ENCODE measurements around the gene KRT32. TPM values are rescaled to one million over a fixed set of nuclear protein-coding genes. Genes with fewer than 3 reads are reported as not detected.

The KRT32 gene
- total RNA-seq, 2 experiments from 2014 or later = not detected

GRCh38 chr17:41511116-41511515 is 43.9 kb upstream of the KRT32 start:
- Mint-ChIP-seq H3K27me3 (peaks cover 6% of the 10 kb centered on the region), H3K27ac (no peak overlapping the region), H3K36me3 (ENCODE audit: low read depth) (no peaks in the 10 kb centered on the region), H3K9me3 (no peaks in the 10 kb centered on the region), H3K4me3 (no peak overlapping the region), H3K4me1 (ENCODE audit: low read depth) (no peaks in the 10 kb centered on the region)
- CTCF ChIA-PET = no interaction called here
- POLR2A ChIA-PET = no interaction called here
- intact Hi-C loops (cut with DNase I, micrococcal nuclease) = no loop called here
- Histone ChIP-seq H3K9me3 (ENCODE audit: control insufficient read depth in 1 of 2, insufficient read depth in 1 of 2, low read length in 2 of 2) (no peaks in the 10 kb centered on the region), H3K4me1 (ENCODE audit: insufficient read depth, low read length) (no peaks in the 10 kb centered on the region), H3K27ac (ENCODE audit: low read depth in 1 of 2, low read length in 2 of 2) (no peak overlapping the region), H3K27me3 (ENCODE audit: control insufficient read depth in 1 of 2, insufficient read depth in 2 of 2, low read length in 2 of 2) (peaks cover 0 to 5% of the 10 kb centered on the region in 2 experiments), H3K36me3 (ENCODE audit: insufficient read depth, low read length) (no peaks in the 10 kb centered on the region), H3K4me3 (ENCODE audit: low read length) (no peak overlapping the region)
- ATAC-seq (ENCODE audit: poor library complexity) (no peak), DNase-seq (no peak)
- no peak for TF ChIP-seq CTCF (IDR thresholded peaks at IDR 0.05)

GRCh38 chr17:41510251-41511065 is 43.3 kb upstream of the KRT32 start:
- Histone ChIP-seq H3K27ac (ENCODE audit: low read depth in 1 of 2, low read length in 2 of 2) (no peak overlapping the region), H3K4me1 (ENCODE audit: insufficient read depth, low read length) (no peaks in the 10 kb centered on the region), H3K36me3 (ENCODE audit: insufficient read depth, low read length) (no peaks in the 10 kb centered on the region), H3K27me3 (ENCODE audit: control insufficient read depth in 1 of 2, insufficient read depth in 2 of 2, low read length in 2 of 2) (peaks cover 0 to 2% of the 10 kb centered on the region in 2 experiments), H3K9me3 (ENCODE audit: control insufficient read depth in 1 of 2, insufficient read depth in 1 of 2, low read length in 2 of 2) (no peaks in the 10 kb centered on the region), H3K4me3 (ENCODE audit: low read length) (no peak overlapping the region)
- H3K9me3 Mint-ChIP-seq = no peaks in the 10 kb centered on the region
- no peak for DNase-seq
- intact Hi-C loops (cut with DNase I, micrococcal nuclease) = no loop called here
- ATAC-seq (ENCODE audit: poor library complexity) = no peak
- no peak for TF ChIP-seq CTCF (IDR thresholded peaks at IDR 0.05)
- no peaks in the 10 kb centered on the region for H3K4me1 Mint-ChIP-seq (ENCODE audit: low read depth)
- peaks cover 6% of the 10 kb centered on the region for H3K27me3 Mint-ChIP-seq
- POLR2A ChIA-PET = no interaction called here
- no peak overlapping the region for H3K27ac Mint-ChIP-seq
- no peak overlapping the region for H3K4me3 Mint-ChIP-seq
- H3K36me3 Mint-ChIP-seq (ENCODE audit: low read depth) = no peaks in the 10 kb centered on the region
- CTCF ChIA-PET = interaction anchor here (0.6 kb wide), 1 partner anchor 35 kb away, joined by 3 read pairs; no protein-coding TSS in a partner anchor

DNA sequence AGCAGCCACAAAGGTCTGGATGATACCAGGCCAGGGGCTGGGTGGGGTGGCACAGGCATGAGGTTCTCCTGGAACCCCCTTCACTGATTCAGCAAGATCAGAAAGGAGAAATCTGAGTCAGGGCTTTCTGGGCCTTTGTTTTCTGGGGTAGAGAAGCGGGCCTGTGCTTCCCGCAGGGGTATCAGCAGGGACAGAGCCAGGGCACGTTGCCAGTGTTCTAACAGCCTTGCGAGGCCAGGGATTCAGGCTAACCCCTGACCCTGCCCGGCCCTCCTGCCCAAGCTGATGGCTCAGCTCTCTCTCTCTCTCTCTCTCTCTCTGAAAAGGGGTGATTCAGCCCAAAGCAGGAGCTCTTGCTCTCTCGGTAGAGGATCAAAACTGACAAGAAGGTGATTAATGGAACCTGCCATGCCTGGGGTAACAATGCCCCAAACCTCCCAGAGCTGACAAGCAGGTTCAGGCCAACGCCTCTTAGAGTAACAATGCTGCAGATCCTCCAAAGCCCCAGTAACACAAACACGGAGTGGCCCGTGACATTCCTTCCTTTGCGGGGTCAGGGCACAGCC is 40.2 kb upstream of the KRT32 start:
- H3K4me1 Mint-ChIP-seq (ENCODE audit: low read depth) = no peaks in the 10 kb centered on the region
- no peak overlapping the region for H3K4me3 Mint-ChIP-seq
- H3K27ac Mint-ChIP-seq = no peak overlapping the region
- Histone ChIP-seq H3K27ac (ENCODE audit: low read depth in 1 of 2, low read length in 2 of 2) (no peak overlapping the region), H3K9me3 (ENCODE audit: control insufficient read depth in 1 of 2, insufficient read depth in 1 of 2, low read length in 2 of 2) (no peaks in the 10 kb centered on the region), H3K4me3 (ENCODE audit: low read length) (no peak overlapping the region), H3K27me3 (ENCODE audit: control insufficient read depth in 1 of 2, insufficient read depth in 2 of 2, low read length in 2 of 2) (no peaks in the 10 kb centered on the region), H3K36me3 (ENCODE audit: insufficient read depth, low read length) (no peaks in the 10 kb centered on the region), H3K4me1 (ENCODE audit: insufficient read depth, low read length) (no peaks in the 10 kb centered on the region)
- H3K9me3 Mint-ChIP-seq = no peaks in the 10 kb centered on the region
- no peaks in the 10 kb centered on the region for H3K27me3 Mint-ChIP-seq
- no peak for TF ChIP-seq CTCF (IDR thresholded peaks at IDR 0.05)
- CTCF ChIA-PET = interaction anchor here (1.7 kb wide), 1 partner anchor 42 kb away, joined by 3 read pairs; no protein-coding TSS in a partner anchor
- H3K36me3 Mint-ChIP-seq (ENCODE audit: low read depth) = no peaks in the 10 kb centered on the region
- intact Hi-C loops (cut with DNase I, micrococcal nuclease) = no loop called here
- POLR2A ChIA-PET = no interaction called here
- DNase-seq (no peak), ATAC-seq (ENCODE audit: poor library complexity) (no peak)
